Fibroblast of lung (primary cell): ENCODE data around the gene ITPR1.

Experiments
- EZH2 ChIP-seq: IDR thresholded peaks from 2 replicates; pipeline ENCODE4 v1.5.1; 2012; ENCODE audit warnings: low read length, control low read depth, mild to moderate bottlenecking; ENCODE audit errors: missing control alignments
- TF ChIP-seq, protein P1 (sequence below), 2 donors: IDR thresholded peaks in 1 of 2; conservative IDR thresholded peaks in 1 of 2; 1 replicate in 1 of 2; 2 replicates in 1 of 2; pipeline ENCODE4 v1.5.1; 2011 to 2012; ENCODE audit warnings: low read length in 2 of 2, control low read depth in 1 of 2, inconsistent platforms in 1 of 2, low read depth in 1 of 2, mild to moderate bottlenecking in 1 of 2

DNA sequence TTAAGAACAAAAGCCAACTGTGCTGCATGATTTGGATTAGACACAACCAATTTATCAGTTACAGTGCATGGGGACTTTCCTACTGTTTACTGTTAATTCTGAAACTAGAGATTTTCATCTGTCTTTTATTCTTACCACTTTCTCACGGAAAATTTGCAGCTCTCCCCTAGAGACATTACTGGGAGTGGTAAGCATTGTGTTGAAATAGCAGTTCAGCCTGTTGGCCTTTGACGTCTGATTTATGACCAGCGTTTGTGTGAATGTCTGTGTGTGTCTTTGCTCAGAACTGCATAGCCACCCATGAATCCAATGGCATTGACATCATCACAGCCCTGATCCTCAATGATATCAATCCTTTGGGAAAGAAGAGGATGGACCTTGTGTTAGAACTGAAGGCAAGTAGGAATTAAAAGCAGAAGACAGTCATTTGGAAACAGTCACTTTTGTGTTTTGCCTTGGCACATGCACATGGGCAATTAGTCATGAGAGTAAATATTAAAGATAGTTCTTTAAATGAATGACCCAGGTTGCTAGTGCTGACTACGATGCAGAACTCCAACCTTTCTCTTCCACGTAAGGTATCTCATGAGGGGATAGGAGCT lies 283.9 kb downstream of the ITPR1 start:
- TF ChIP-seq, protein P1, sequence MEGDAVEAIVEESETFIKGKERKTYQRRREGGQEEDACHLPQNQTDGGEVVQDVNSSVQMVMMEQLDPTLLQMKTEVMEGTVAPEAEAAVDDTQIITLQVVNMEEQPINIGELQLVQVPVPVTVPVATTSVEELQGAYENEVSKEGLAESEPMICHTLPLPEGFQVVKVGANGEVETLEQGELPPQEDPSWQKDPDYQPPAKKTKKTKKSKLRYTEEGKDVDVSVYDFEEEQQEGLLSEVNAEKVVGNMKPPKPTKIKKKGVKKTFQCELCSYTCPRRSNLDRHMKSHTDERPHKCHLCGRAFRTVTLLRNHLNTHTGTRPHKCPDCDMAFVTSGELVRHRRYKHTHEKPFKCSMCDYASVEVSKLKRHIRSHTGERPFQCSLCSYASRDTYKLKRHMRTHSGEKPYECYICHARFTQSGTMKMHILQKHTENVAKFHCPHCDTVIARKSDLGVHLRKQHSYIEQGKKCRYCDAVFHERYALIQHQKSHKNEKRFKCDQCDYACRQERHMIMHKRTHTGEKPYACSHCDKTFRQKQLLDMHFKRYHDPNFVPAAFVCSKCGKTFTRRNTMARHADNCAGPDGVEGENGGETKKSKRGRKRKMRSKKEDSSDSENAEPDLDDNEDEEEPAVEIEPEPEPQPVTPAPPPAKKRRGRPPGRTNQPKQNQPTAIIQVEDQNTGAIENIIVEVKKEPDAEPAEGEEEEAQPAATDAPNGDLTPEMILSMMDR (conservative IDR thresholded peaks at IDR 0.05 in 1 of 2, IDR thresholded peaks at IDR 0.05 in 1 of 2; ENCODE audit: low read depth in 1 of 2, low read length in 2 of 2) = no peak
- no peak for TF ChIP-seq EZH2
